GM12892 (cell line): ENCODE results near the gene PRR35. TPM values are rescaled to one million over a fixed set of nuclear protein-coding genes. Genes with fewer than 3 reads are reported as not detected.

ENCODE experiments used
- DNase-seq: peaks from one replicate; pipeline ENCODE4 v3.0.0; 2011; ENCODE audit not compliant: insufficient read length
- FAIRE-seq: peaks from 2 replicates; lab custom pipeline; 2011; peaks lifted over from hg19 to GRCh38; lab: Jason Lieb, UNC
- POLR2A ChIP-seq: IDR thresholded peaks from 2 replicates; pipeline ENCODE4 v1.6.1; 2011; ENCODE audit warnings: low read depth, low read length, control low read depth
- POLR2AphosphoS5 ChIP-seq: IDR thresholded peaks from 2 replicates; pipeline ENCODE4 v1.6.1; 2011; ENCODE audit warnings: low read depth, low read length, control low read depth
- TAF1 ChIP-seq: IDR thresholded peaks from 2 replicates; pipeline ENCODE4 v1.6.1; 2011; ENCODE audit warnings: low read depth, mild to moderate bottlenecking, control low read depth, low read length, borderline replicate concordance
- polyA plus RNA-seq: library from polyadenylated mRNA; unstranded; fragments of >200 nt; gene quantifications from one replicate; pipeline ENCODE4 v1.2.1, GENCODE V29; 2012; ENCODE audit warnings: missing spikeins, inconsistent platforms; ENCODE audit not compliant: missing spikeins

PRR35 gene
- not detected for polyA plus RNA-seq

- FAIRE-seq: no peak
Observed at GRCh38 chr16:560204-560700, at the start of gene PRR35. PRR35 (plus strand) TSS chr16:560394; CDS start chr16:563295, 2,901 bp downstream.

GRCh38 chr16:512802-513201 is 47.4 kb upstream of the PRR35 start:
- no peak for DNase-seq
- TF ChIP-seq TAF1 (no peak), POLR2A (no peak), POLR2AphosphoS5 (no peak)
- no peak for FAIRE-seq

More at GRCh38 chr16:560204-560700, at the start of gene PRR35:
- TF ChIP-seq POLR2A (no peak), TAF1 (no peak), POLR2AphosphoS5 (no peak)
- no peak for DNase-seq

- FAIRE-seq: no peak
- no peak for DNase-seq
Observed at GRCh38 chr16:513950-514349, 46.2 kb upstream of the PRR35 start.

GRCh38 chr16:515175-515938 is 44.8 kb upstream of the PRR35 start:
- FAIRE-seq: no peak
- no peak for DNase-seq
- TF ChIP-seq POLR2AphosphoS5 (no peak), POLR2A (no peak), TAF1 (no peak)

More at GRCh38 chr16:513950-514349, 46.2 kb upstream of the PRR35 start:
- no peak for TF ChIP-seq TAF1
- TF ChIP-seq POLR2A: no peak
- no peak for TF ChIP-seq POLR2AphosphoS5

- no peak for FAIRE-seq
- TF ChIP-seq POLR2A: no peak
- TF ChIP-seq POLR2AphosphoS5: no peak
- TF ChIP-seq TAF1: no peak
- no peak for DNase-seq
Observed at GRCh38 chr16:515939-516226, 44.3 kb upstream of the PRR35 start.

GRCh38 chr16:516301-516700 is 43.9 kb upstream of the PRR35 start:
- DNase-seq: no peak
- no peak for TF ChIP-seq TAF1
- no peak for TF ChIP-seq POLR2AphosphoS5
- no peak for TF ChIP-seq POLR2A
- FAIRE-seq: no peak

GRCh38 chr16:518858-519257 is 41.3 kb upstream of the PRR35 start:
- no peak for FAIRE-seq
- TF ChIP-seq POLR2A (no peak), POLR2AphosphoS5 (no peak), TAF1 (no peak)
- no peak for DNase-seq

- no peak for DNase-seq
- no peak for FAIRE-seq
- TF ChIP-seq POLR2AphosphoS5: no peak
- TF ChIP-seq TAF1: no peak
- TF ChIP-seq POLR2A: no peak
Observed at GRCh38 chr16:519425-519824, 40.8 kb upstream of the PRR35 start.

- no peak for FAIRE-seq
Observed at GRCh38 chr16:519841-520687, 40.1 kb upstream of the PRR35 start.

GRCh38 chr16:520847-521246 is 39.3 kb upstream of the PRR35 start:
- no peak for FAIRE-seq
- DNase-seq: no peak
- TF ChIP-seq POLR2AphosphoS5: no peak
- TF ChIP-seq POLR2A: no peak
- no peak for TF ChIP-seq TAF1

More at GRCh38 chr16:519841-520687, 40.1 kb upstream of the PRR35 start:
- no peak for DNase-seq
- no peak for TF ChIP-seq POLR2AphosphoS5
- TF ChIP-seq TAF1: 0 out of 2 replicates have a peak, but pooled peaks have one; percentile 15

GRCh38 chr16:521381-522210 is 38.6 kb upstream of the PRR35 start:
- FAIRE-seq (no peak), DNase-seq (no peak)
- TF ChIP-seq TAF1 (no peak), POLR2A (no peak), POLR2AphosphoS5 (no peak)
